GM12878 (cell line): ENCODE results near the gene ANGPTL2.

Experiments used
- EED ChIP-seq: sonication (generic); IDR thresholded peaks from 2 replicates; pipeline ENCODE4 v1.6.1; 2016; ENCODE audit warnings: antibody characterized with exemption, low read depth
- NR2C2 ChIP-seq: IDR thresholded peaks from 2 replicates; pipeline ENCODE4 v1.6.1; 2011; ENCODE audit warnings: borderline replicate concordance, low read depth; ENCODE audit not compliant: control insufficient read depth, insufficient read length
- NRF1 ChIP-seq: conservative IDR thresholded peaks from 2 replicates; pipeline ENCODE4 v1.6.1; 2011; ENCODE audit warnings: mild to moderate bottlenecking, low read depth, low read length, improper control_type of control experiment
- RAD21 ChIP-seq: IDR thresholded peaks from 2 replicates; pipeline ENCODE4 v1.6.1; 2011; ENCODE audit warnings: mild to moderate bottlenecking, low read depth, low read length, moderate library complexity; ENCODE audit not compliant: insufficient read depth
- RFX5 ChIP-seq: IDR thresholded peaks from 2 replicates; pipeline ENCODE4 v1.6.1; 2011; ENCODE audit warnings: low read depth, low read length, improper control_type of control experiment
- SIX5 ChIP-seq: IDR thresholded peaks from 2 replicates; pipeline ENCODE4 v1.6.1; 2011; ENCODE audit warnings: mild to moderate bottlenecking, low read depth, low read length, moderate library complexity; ENCODE audit not compliant: severe bottlenecking
- TARDBP ChIP-seq: IDR thresholded peaks from 2 replicates; pipeline ENCODE4 v1.6.1; 2016; ENCODE audit warnings: borderline replicate concordance
- ZNF24 ChIP-seq: fragments of 450-650 bp; IDR thresholded peaks from 2 replicates; pipeline ENCODE4 v1.6.1; 2017; ENCODE audit warnings: antibody characterized with exemption, mild to moderate bottlenecking
- TF ChIP-seq, protein P1 (sequence below), 3 experiments: IDR thresholded peaks in 2 of 3; conservative IDR thresholded peaks in 1 of 3; 2 replicates each; pipeline ENCODE4 v1.5.1; 2011; ENCODE audit warnings: low read depth in 3 of 3, low read length in 3 of 3, mild to moderate bottlenecking in 3 of 3, control low read depth in 2 of 3, moderate library complexity in 2 of 3, inconsistent platforms in 1 of 3, mixed read lengths in 1 of 3; ENCODE audit not compliant: control insufficient read depth in 2 of 3, insufficient read depth in 1 of 3; ENCODE audit errors: extremely low read depth in 1 of 3
- TF ChIP-seq, protein P2 (sequence below): IDR thresholded peaks from 2 replicates; pipeline ENCODE4 v1.6.1; 2012; ENCODE audit warnings: mild to moderate bottlenecking, low read depth, low read length

DNA sequence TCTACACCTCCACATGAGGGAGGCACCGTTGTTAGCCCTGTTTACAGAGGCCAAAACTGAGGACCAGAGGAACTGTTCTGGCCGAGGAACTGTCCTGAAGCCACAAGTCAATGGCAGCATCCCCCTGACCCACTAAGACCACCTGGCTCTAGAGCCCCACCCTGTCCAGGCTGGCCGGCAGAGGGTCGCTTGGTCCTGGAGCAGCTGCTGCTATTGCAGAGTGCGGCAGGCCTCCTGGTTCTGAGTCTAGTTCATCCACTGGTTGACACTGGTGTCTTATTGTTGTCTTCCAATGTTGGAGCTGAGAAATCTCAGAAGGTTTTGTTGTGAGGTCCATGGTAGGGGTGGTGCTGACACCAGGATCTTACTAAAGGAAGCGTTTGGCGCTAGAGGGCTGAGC, 26.6 kb upstream of the ANGPTL2 start:
- TF ChIP-seq ZNF24 (no peak), EED (no peak), SIX5 (no peak), RFX5 (no peak), RAD21 (no peak), NRF1 (no peak), TARDBP (no peak), NR2C2 (no peak)
- TF ChIP-seq, protein P1, sequence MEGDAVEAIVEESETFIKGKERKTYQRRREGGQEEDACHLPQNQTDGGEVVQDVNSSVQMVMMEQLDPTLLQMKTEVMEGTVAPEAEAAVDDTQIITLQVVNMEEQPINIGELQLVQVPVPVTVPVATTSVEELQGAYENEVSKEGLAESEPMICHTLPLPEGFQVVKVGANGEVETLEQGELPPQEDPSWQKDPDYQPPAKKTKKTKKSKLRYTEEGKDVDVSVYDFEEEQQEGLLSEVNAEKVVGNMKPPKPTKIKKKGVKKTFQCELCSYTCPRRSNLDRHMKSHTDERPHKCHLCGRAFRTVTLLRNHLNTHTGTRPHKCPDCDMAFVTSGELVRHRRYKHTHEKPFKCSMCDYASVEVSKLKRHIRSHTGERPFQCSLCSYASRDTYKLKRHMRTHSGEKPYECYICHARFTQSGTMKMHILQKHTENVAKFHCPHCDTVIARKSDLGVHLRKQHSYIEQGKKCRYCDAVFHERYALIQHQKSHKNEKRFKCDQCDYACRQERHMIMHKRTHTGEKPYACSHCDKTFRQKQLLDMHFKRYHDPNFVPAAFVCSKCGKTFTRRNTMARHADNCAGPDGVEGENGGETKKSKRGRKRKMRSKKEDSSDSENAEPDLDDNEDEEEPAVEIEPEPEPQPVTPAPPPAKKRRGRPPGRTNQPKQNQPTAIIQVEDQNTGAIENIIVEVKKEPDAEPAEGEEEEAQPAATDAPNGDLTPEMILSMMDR (IDR thresholded peaks at IDR 0.05 in 2 of 3, conservative IDR thresholded peaks at IDR 0.05 in 1 of 3; ENCODE audit: control insufficient read depth in 2 of 3, extremely low read depth in 1 of 3, insufficient read depth in 1 of 3, low read depth in 3 of 3, low read length in 3 of 3) = no peak
- TF ChIP-seq, protein P2, sequence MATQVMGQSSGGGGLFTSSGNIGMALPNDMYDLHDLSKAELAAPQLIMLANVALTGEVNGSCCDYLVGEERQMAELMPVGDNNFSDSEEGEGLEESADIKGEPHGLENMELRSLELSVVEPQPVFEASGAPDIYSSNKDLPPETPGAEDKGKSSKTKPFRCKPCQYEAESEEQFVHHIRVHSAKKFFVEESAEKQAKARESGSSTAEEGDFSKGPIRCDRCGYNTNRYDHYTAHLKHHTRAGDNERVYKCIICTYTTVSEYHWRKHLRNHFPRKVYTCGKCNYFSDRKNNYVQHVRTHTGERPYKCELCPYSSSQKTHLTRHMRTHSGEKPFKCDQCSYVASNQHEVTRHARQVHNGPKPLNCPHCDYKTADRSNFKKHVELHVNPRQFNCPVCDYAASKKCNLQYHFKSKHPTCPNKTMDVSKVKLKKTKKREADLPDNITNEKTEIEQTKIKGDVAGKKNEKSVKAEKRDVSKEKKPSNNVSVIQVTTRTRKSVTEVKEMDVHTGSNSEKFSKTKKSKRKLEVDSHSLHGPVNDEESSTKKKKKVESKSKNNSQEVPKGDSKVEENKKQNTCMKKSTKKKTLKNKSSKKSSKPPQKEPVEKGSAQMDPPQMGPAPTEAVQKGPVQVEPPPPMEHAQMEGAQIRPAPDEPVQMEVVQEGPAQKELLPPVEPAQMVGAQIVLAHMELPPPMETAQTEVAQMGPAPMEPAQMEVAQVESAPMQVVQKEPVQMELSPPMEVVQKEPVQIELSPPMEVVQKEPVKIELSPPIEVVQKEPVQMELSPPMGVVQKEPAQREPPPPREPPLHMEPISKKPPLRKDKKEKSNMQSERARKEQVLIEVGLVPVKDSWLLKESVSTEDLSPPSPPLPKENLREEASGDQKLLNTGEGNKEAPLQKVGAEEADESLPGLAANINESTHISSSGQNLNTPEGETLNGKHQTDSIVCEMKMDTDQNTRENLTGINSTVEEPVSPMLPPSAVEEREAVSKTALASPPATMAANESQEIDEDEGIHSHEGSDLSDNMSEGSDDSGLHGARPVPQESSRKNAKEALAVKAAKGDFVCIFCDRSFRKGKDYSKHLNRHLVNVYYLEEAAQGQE = no peak
